ENCODE data around the gene VRK1. TPM values are rescaled to one million over a fixed set of nuclear protein-coding genes. Genes with fewer than 3 reads are reported as not detected.

Gene VRK1
- total RNA-seq, 1 experiment from 2014 or later = 26.5 TPM

- ChIA-PET POLR2A (no interaction called here), CTCF (no interaction called here)
- in situ Hi-C loops (cut with HindIII; ENCODE audit: low pct_unique_long_range_greater_than_20kb, low sequenced_read_pairs) (no loop called here), intact Hi-C loops (cut with micrococcal nuclease; ENCODE audit: unreplicated experiment) (no loop called here)
- Histone ChIP-seq H3K27ac (ENCODE audit: low read length) (no peak overlapping the region), H3K36me3 (ENCODE audit: control insufficient read depth, insufficient read depth, low read length) (no peaks in the 10 kb centered on the region), H3K27me3 (ENCODE audit: control insufficient read depth, insufficient read depth, low read length) (no peaks in the 10 kb centered on the region), H3K4me3 (ENCODE audit: low read depth in 2 of 2, low read length in 2 of 2) (no peak overlapping the region), H3K9me3 (ENCODE audit: control insufficient read depth, insufficient read depth, low read depth, low read length) (no peaks in the 10 kb centered on the region), H3K4me1 (ENCODE audit: control insufficient read depth, insufficient read depth, low read length) (no peaks in the 10 kb centered on the region)
- no peak for TF ChIP-seq CTCF (IDR thresholded peaks at IDR 0.05)
- no peak for TF ChIP-seq POLR2AphosphoS5 (IDR thresholded peaks at IDR 0.05; ENCODE audit: low read depth, low read length)
- TF ChIP-seq REST (IDR thresholded peaks at IDR 0.05; ENCODE audit: insufficient read depth in 1 of 2, low read depth in 2 of 2, low read length in 1 of 2) = no peak
- no peak for TF ChIP-seq SIN3A (IDR thresholded peaks at IDR 0.05; ENCODE audit: borderline replicate concordance, insufficient read depth, low read depth, low read length)
- no peak for TF ChIP-seq TCF7L2 (IDR thresholded peaks at IDR 0.05; ENCODE audit: low read depth, low read length)
- ATAC-seq (no peak), DNase-seq (ENCODE audit: low read depth, low spot score) (no peak)
- no TSS peak for BruUV-seq (replicated peaks)
Measured at GRCh38 chr14:96902004-96902403, 104.8 kb downstream of the VRK1 start.

GRCh38 chr14:96903444-96904023 lies 106.4 kb downstream of the VRK1 start:
- ChIA-PET POLR2A (no interaction called here), CTCF (no interaction called here)
- Histone ChIP-seq H3K4me3 (ENCODE audit: low read depth in 2 of 2, low read length in 2 of 2) (no peak overlapping the region), H3K4me1 (ENCODE audit: control insufficient read depth, insufficient read depth, low read length) (no peaks in the 10 kb centered on the region), H3K27ac (ENCODE audit: low read length) (no peak overlapping the region), H3K27me3 (ENCODE audit: control insufficient read depth, insufficient read depth, low read length) (no peaks in the 10 kb centered on the region), H3K36me3 (ENCODE audit: control insufficient read depth, insufficient read depth, low read length) (no peaks in the 10 kb centered on the region), H3K9me3 (ENCODE audit: control insufficient read depth, insufficient read depth, low read depth, low read length) (no peaks in the 10 kb centered on the region)
- ATAC-seq (no peak), DNase-seq (ENCODE audit: low read depth, low spot score) (no peak)
- in situ Hi-C loops (cut with HindIII; ENCODE audit: low pct_unique_long_range_greater_than_20kb, low sequenced_read_pairs) = no loop called here
- TF ChIP-seq SIN3A (IDR thresholded peaks at IDR 0.05; ENCODE audit: borderline replicate concordance, insufficient read depth, low read depth, low read length) = no peak
- no peak for TF ChIP-seq REST (IDR thresholded peaks at IDR 0.05; ENCODE audit: insufficient read depth in 1 of 2, low read depth in 2 of 2, low read length in 1 of 2)
- no peak for TF ChIP-seq TCF7L2 (IDR thresholded peaks at IDR 0.05; ENCODE audit: low read depth, low read length)
- TF ChIP-seq CTCF (IDR thresholded peaks at IDR 0.05) = no peak
- no peak for TF ChIP-seq POLR2AphosphoS5 (IDR thresholded peaks at IDR 0.05; ENCODE audit: low read depth, low read length)
- intact Hi-C loops (cut with micrococcal nuclease; ENCODE audit: unreplicated experiment) = no loop called here
- BruUV-seq (replicated peaks) = no TSS peak

Data from Panc1 (cell line).